ENCODE results near the gene AADACL4. TPM values are rescaled to one million over a fixed set of nuclear protein-coding genes. Genes with fewer than 3 reads are reported as not detected.
"Not testable (repeated sequence)": the region's sequence is repeated elsewhere in the genome, so short reads cannot be mapped to it uniquely, and the experiment has no call there.

Gene AADACL4
- total RNA-seq, 2 donors from 2014 or later = not detected

DNA sequence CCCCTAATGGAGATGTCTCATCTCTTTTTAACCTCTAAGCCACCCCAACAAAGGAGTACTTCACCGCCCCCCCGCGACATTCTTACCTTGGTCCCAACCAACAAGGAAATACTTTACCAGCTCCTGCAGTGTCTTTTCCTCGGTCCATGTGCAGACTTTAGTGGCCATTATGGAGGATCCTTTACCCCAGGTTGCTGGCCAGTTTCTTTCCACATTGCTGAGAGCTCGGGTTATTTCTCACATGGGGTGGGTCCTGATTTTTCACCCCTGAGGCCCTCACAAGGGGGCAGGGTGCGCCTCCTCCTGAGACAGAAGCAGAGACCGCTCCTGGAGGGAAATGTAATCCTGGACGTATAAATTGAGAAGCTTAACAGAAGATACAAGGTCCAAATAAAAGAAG is 69.0 kb downstream of the AADACL4 start:
- no peak overlapping the region for H3K27ac ChIP-seq (ENCODE audit: low read depth, low read length)

DNA sequence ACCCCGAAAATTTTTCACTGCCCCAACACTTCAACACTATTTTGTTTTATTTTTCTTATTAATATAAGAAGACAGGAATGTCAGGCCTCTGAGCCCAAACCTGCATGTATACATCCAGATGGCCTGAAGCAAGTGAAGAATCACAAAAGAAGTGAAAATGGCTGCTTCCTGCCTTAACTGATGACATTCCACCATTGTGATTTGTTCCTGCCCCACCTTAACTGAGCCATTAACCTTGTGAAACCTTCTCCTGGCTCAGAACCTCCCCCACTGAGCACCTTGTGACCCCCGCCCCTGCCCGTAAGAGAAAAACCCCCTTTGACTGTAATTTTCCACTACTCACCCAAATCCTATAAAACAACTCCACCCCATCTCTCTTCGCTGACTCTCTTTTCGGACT is 69.8 kb downstream of the AADACL4 start:
- not testable (repeated sequence) for H3K4me3 ChIP-seq (ENCODE audit: low read length); H3K9ac ChIP-seq (ENCODE audit: extremely low read depth, low read length, poor library complexity, severe bottlenecking); H3K4me1 ChIP-seq (ENCODE audit: control insufficient read depth, insufficient read depth, low read length); H3K27ac ChIP-seq (ENCODE audit: low read depth, low read length); H3K9me3 Mint-ChIP-seq; H3K9me3 ChIP-seq (ENCODE audit: control insufficient read depth, low read length); H3K4me3 Mint-ChIP-seq; H3K36me3 ChIP-seq (ENCODE audit: control insufficient read depth, insufficient read depth, low read length); H3K36me3 Mint-ChIP-seq (ENCODE audit: low read depth); H3K27me3 ChIP-seq (ENCODE audit: control insufficient read depth, insufficient read depth, low read length, poor library complexity, severe bottlenecking); H3K27me3 Mint-ChIP-seq (ENCODE audit: insufficient read depth)
- DNase-seq = peak; percentile 60
- WGBS, 2 experiments (ENCODE audit: insufficient coverage in 1 of 2, insufficient read length in 1 of 2) = 72 to 93% methylated on average over 2 to 5 of the region's 5 CpGs
- Mint-ChIP-seq H3K4me1 (peaks cover 29% of the 10 kb centered on the region), H3K27ac (peak overlapping the region; percentile 66)

More for the DNA sequence above, 69.0 kb downstream of the AADACL4 start:
- DNase-seq = peak; percentile 50
- H3K9me3 Mint-ChIP-seq = no peaks in the 10 kb centered on the region
- H3K4me1 Mint-ChIP-seq = peaks cover 29% of the 10 kb centered on the region
- H3K27me3 ChIP-seq (ENCODE audit: control insufficient read depth, insufficient read depth, low read length, poor library complexity, severe bottlenecking) = no peaks in the 10 kb centered on the region
- H3K27ac Mint-ChIP-seq = no peak overlapping the region
- no peaks in the 10 kb centered on the region for H3K36me3 ChIP-seq (ENCODE audit: control insufficient read depth, insufficient read depth, low read length)
- no peaks in the 10 kb centered on the region for H3K36me3 Mint-ChIP-seq (ENCODE audit: low read depth)
- no peak overlapping the region for H3K4me3 ChIP-seq (ENCODE audit: low read length)
- H3K9me3 ChIP-seq (ENCODE audit: control insufficient read depth, low read length) = no peaks in the 10 kb centered on the region
- 86 to 90% methylated on average over 5 to 8 of the region's 8 CpGs for WGBS, 2 experiments (ENCODE audit: insufficient coverage in 1 of 2, insufficient read length in 1 of 2)
- H3K9ac ChIP-seq (ENCODE audit: extremely low read depth, low read length, poor library complexity, severe bottlenecking) = no peak overlapping the region
- no peak for TF ChIP-seq CTCF (conservative IDR thresholded peaks at IDR 0.05)
- no peaks in the 10 kb centered on the region for H3K27me3 Mint-ChIP-seq (ENCODE audit: insufficient read depth)
- no peak overlapping the region for H3K4me3 Mint-ChIP-seq
- H3K4me1 ChIP-seq (ENCODE audit: control insufficient read depth, insufficient read depth, low read length) = no peaks in the 10 kb centered on the region

DNA sequence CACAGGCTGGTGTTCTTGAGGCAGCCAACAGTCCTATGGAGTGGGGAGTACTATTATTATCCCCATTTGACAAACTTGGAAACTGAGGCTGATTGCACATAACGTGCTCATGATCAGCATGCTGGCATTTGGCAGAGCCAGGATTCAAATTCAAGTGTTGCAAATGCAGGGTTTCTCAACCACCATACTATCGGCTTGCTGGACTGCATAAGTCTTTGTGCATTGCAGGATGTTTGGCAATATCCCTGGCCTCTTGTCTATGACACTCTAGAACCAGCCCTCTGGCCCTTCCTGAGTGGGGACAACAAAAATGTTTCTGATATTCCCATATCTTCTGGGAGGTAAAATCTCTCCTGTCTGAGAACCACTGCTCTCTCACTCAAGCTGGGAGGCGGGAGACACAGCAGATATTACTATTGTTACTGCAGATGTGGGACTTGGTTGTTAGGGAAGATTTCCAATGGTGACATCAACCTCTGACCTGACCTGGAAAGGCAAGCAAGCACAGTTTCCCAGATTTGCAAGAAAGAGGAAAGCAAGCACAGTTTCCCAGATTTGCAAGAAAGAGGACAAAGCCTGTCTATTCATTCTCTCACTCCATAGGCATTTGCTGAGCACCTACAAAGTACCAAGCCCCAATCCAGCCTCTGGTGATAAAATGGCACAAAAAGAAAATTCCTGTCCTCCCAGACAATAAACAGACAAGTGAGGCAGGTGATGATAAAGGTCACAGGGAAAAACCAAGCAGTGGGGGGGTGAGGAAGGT is 71.0 kb downstream of the AADACL4 start:
- TF ChIP-seq CTCF (conservative IDR thresholded peaks at IDR 0.05) = no peak
- H3K36me3 Mint-ChIP-seq (ENCODE audit: low read depth) = no peaks in the 10 kb centered on the region
- H3K4me3 ChIP-seq (ENCODE audit: low read length) = no peak overlapping the region
- no peaks in the 10 kb centered on the region for H3K27me3 ChIP-seq (ENCODE audit: control insufficient read depth, insufficient read depth, low read length, poor library complexity, severe bottlenecking)
- no peaks in the 10 kb centered on the region for H3K9me3 Mint-ChIP-seq
- 88 to 91% methylated on average over 3 of the region's 3 CpGs for WGBS, 2 experiments (ENCODE audit: insufficient coverage in 1 of 2, insufficient read length in 1 of 2)
- H3K4me1 Mint-ChIP-seq = peaks cover 29% of the 10 kb centered on the region
- no peak overlapping the region for H3K27ac ChIP-seq (ENCODE audit: low read depth, low read length)
- peak; percentile 49 for DNase-seq
- no peak overlapping the region for H3K4me3 Mint-ChIP-seq
- H3K36me3 ChIP-seq (ENCODE audit: control insufficient read depth, insufficient read depth, low read length) = no peaks in the 10 kb centered on the region
- no peaks in the 10 kb centered on the region for H3K9me3 ChIP-seq (ENCODE audit: control insufficient read depth, low read length)
- H3K27ac Mint-ChIP-seq = no peak overlapping the region
- no peaks in the 10 kb centered on the region for H3K27me3 Mint-ChIP-seq (ENCODE audit: insufficient read depth)
- no peak overlapping the region for H3K9ac ChIP-seq (ENCODE audit: extremely low read depth, low read length, poor library complexity, severe bottlenecking)
- H3K4me1 ChIP-seq (ENCODE audit: control insufficient read depth, insufficient read depth, low read length) = no peaks in the 10 kb centered on the region
